ENCODE measurements around the gene ELMO1.

DNA sequence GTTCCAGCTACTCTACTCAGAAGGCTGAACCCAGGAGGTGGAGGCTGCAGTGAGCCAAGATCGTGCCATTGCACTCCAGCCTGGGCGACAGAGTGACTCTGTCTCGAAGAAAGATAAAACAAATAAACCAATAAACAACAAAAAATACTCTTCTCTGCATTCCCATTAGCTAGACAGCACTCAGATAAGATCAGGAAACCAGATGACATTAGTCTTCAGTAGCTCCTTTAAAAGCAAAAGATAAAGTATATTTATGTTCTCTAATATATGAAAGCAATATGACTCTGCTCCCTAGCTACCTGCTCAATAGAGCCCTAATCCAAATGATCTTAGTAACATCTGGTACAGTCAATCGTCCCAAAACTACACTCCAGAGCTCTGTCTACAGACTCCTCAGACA is 212.9 kb downstream of the ELMO1 start:
- no peak for TF ChIP-seq BHLHE40 (IDR thresholded peaks at IDR 0.05; ENCODE audit: borderline replicate concordance in 1 of 2, low read depth in 2 of 2, low read length in 1 of 2)
- TF ChIP-seq, protein P1, sequence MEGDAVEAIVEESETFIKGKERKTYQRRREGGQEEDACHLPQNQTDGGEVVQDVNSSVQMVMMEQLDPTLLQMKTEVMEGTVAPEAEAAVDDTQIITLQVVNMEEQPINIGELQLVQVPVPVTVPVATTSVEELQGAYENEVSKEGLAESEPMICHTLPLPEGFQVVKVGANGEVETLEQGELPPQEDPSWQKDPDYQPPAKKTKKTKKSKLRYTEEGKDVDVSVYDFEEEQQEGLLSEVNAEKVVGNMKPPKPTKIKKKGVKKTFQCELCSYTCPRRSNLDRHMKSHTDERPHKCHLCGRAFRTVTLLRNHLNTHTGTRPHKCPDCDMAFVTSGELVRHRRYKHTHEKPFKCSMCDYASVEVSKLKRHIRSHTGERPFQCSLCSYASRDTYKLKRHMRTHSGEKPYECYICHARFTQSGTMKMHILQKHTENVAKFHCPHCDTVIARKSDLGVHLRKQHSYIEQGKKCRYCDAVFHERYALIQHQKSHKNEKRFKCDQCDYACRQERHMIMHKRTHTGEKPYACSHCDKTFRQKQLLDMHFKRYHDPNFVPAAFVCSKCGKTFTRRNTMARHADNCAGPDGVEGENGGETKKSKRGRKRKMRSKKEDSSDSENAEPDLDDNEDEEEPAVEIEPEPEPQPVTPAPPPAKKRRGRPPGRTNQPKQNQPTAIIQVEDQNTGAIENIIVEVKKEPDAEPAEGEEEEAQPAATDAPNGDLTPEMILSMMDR (IDR thresholded peaks at IDR 0.05 in 2 of 3, conservative IDR thresholded peaks at IDR 0.05 in 1 of 3; ENCODE audit: control insufficient read depth in 2 of 3, extremely low read depth in 1 of 3, insufficient read depth in 1 of 3, low read depth in 3 of 3, low read length in 3 of 3): no peak
- TF ChIP-seq ZBTB33 (IDR thresholded peaks at IDR 0.05): no peak

All from GM12878 (cell line).